Osteoblast (primary cell): ENCODE measurements around the gene AP2A1. TPM values are rescaled to one million over a fixed set of nuclear protein-coding genes. Genes with fewer than 3 reads are reported as not detected.
A peak's percentile ranks its signal among the peaks of the same experiment; 100 is the strongest.

Experiments used
- DNase-seq: peaks from one replicate; pipeline ENCODE4 v3.0.0; 2011; ENCODE audit warnings: low spot score, mixed read lengths; ENCODE audit not compliant: insufficient read length; ENCODE audit errors: missing footprints
- H2AFZ ChIP-seq: 2 replicates; pipeline ENCODE4 v1.6.0; 2011; ENCODE audit warnings: mild to moderate bottlenecking, low read length
- H3K27ac ChIP-seq: 2 replicates; pipeline ENCODE4 v1.5.1; 2011; ENCODE audit warnings: mild to moderate bottlenecking, low read depth, low read length, moderate library complexity
- H3K27me3 ChIP-seq: 2 replicates; pipeline ENCODE4 v1.6.0; 2012; ENCODE audit warnings: mild to moderate bottlenecking, control low read depth, inconsistent platforms, low read length, moderate library complexity; ENCODE audit not compliant: insufficient read depth
- H3K36me3 ChIP-seq: 2 replicates; pipeline ENCODE4 v1.5.1; 2011; ENCODE audit warnings: mild to moderate bottlenecking, low read length, control low read depth, moderate library complexity; ENCODE audit not compliant: insufficient read depth
- H3K4me1 ChIP-seq: 2 replicates; pipeline ENCODE4 v1.5.1; 2011; ENCODE audit warnings: mild to moderate bottlenecking, low read length, control low read depth, moderate library complexity; ENCODE audit not compliant: insufficient read depth
- H3K4me2 ChIP-seq: 2 replicates; pipeline ENCODE4 v1.6.0; 2011; ENCODE audit warnings: mild to moderate bottlenecking, low read length; ENCODE audit not compliant: insufficient read depth
- H3K4me3 ChIP-seq: fragments of 200-600 bp; sonication (generic); 3 replicates; pipeline ENCODE4 v1.5.1; 2012; ENCODE audit warnings: mild to moderate bottlenecking, low read length, inconsistent platforms; ENCODE audit not compliant: insufficient read depth
- H3K79me2 ChIP-seq: 2 replicates; pipeline ENCODE4 v1.6.0; 2012; ENCODE audit warnings: mild to moderate bottlenecking, low read length, control low read depth, inconsistent platforms; ENCODE audit not compliant: insufficient read depth
- H3K9me3 ChIP-seq: 2 replicates; pipeline ENCODE4 v1.5.1; 2011; ENCODE audit warnings: low read depth, low read length, control low read depth
- H4K20me1 ChIP-seq: 2 replicates; pipeline ENCODE4 v1.6.0; 2012; ENCODE audit warnings: mild to moderate bottlenecking, low read length, control low read depth; ENCODE audit not compliant: insufficient read depth
- total RNA-seq: library from RNA; depleted of rRNA; stranded (reverse); fragments of >200 nt; gene quantifications from 2 replicates; pipeline ENCODE4 v1.2.3, GENCODE V29; 2012
- TF ChIP-seq, protein P1 (sequence below): IDR thresholded peaks from 2 replicates; pipeline ENCODE4 v1.5.1; 2011; ENCODE audit warnings: mild to moderate bottlenecking, low read depth, low read length, moderate library complexity; ENCODE audit errors: extremely low read depth

AP2A1 gene
- total RNA-seq, 1 donor: 98.1 TPM

DNA sequence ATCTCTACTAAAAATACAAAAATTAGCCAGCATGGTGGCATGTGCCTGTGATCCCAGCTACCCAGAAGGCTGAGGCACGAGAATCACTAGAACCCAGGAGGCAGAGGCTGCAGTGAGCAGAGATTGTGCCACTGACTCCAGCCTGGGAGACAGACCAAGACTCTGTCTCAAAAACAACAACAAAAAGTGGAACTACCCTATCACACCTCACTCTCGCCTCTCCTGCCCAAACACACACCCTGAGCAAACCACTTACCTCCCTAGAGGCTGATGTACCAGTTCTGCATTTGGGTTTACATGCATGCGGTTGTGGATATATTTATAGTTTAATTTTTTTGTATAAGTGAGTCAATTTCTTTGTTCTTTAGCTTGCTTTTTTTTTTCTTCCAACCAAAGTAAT lies 76.5 kb downstream of the AP2A1 start:
- Histone ChIP-seq H3K79me2 (no peaks in the 10 kb centered on the region), H3K27ac (no peak overlapping the region), H4K20me1 (peaks cover 6% of the 10 kb centered on the region), H3K9me3 (no peaks in the 10 kb centered on the region), H3K4me3 (no peak overlapping the region), H3K4me1 (peaks cover 6% of the 10 kb centered on the region), H3K36me3 (peaks cover 26% of the 10 kb centered on the region), H3K4me2 (no peak overlapping the region), H3K27me3 (no peaks in the 10 kb centered on the region), H2AFZ (no peak overlapping the region)
- DNase-seq: no peak
- TF ChIP-seq, protein P1, sequence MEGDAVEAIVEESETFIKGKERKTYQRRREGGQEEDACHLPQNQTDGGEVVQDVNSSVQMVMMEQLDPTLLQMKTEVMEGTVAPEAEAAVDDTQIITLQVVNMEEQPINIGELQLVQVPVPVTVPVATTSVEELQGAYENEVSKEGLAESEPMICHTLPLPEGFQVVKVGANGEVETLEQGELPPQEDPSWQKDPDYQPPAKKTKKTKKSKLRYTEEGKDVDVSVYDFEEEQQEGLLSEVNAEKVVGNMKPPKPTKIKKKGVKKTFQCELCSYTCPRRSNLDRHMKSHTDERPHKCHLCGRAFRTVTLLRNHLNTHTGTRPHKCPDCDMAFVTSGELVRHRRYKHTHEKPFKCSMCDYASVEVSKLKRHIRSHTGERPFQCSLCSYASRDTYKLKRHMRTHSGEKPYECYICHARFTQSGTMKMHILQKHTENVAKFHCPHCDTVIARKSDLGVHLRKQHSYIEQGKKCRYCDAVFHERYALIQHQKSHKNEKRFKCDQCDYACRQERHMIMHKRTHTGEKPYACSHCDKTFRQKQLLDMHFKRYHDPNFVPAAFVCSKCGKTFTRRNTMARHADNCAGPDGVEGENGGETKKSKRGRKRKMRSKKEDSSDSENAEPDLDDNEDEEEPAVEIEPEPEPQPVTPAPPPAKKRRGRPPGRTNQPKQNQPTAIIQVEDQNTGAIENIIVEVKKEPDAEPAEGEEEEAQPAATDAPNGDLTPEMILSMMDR: no peak

DNA sequence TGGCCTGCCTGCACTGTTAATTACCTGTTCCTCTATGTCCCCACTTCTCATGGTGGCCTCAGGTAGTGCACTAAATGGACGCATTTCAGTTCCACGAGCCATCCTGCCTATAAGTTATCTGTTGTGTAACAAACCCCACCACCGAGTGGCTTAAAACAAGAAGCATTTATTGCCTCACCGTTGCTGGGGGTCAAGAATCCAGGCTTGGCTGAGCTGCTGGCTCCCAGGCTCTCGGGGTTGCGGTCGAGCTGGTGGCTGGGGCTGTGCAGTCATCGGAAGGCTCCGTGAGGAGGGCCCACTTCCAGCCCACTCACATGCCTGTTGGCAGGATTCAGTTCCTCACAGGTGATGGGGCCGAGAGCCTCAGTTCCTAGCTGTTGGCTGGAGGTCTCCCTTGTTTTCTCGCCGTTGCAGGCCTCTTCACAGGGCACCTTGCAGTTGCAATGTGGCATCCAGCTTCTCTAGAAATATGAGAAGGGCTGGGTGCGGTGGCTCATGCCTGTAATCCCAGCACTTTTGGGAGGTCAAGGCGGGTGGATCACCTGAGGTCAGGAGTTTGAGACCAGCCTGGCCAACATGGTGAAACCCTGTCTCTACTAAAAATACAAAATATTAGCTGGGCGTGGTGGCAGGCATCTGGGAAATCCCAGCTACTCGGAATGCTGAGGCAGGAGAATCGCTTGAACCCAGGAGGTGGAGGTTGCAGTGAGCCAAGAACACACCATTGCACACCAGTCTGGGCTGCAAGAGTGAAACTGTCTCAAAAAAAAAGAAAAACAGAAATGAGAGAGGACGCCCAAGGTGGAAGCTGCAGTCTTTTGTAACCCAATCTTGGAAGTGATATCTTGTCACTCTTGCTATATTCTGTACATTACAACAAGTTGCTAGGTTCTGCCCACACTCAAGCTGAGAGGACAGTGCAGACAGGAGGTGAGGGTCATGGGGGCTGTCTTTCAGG lies 77.6 kb downstream of the AP2A1 start:
- peaks cover under 1% of the 10 kb centered on the region for H3K79me2 ChIP-seq
- no peaks in the 10 kb centered on the region for H3K27me3 ChIP-seq
- no peak overlapping the region for H3K4me3 ChIP-seq
- no peak overlapping the region for H3K4me2 ChIP-seq
- no peak for DNase-seq
- no peaks in the 10 kb centered on the region for H3K9me3 ChIP-seq
- TF ChIP-seq, protein P1: no peak
- no peak overlapping the region for H2AFZ ChIP-seq
- peaks cover 14% of the 10 kb centered on the region for H3K36me3 ChIP-seq
- peaks cover 6% of the 10 kb centered on the region for H4K20me1 ChIP-seq
- H3K4me1 ChIP-seq: peaks cover 13% of the 10 kb centered on the region
- H3K27ac ChIP-seq: no peak overlapping the region

DNA sequence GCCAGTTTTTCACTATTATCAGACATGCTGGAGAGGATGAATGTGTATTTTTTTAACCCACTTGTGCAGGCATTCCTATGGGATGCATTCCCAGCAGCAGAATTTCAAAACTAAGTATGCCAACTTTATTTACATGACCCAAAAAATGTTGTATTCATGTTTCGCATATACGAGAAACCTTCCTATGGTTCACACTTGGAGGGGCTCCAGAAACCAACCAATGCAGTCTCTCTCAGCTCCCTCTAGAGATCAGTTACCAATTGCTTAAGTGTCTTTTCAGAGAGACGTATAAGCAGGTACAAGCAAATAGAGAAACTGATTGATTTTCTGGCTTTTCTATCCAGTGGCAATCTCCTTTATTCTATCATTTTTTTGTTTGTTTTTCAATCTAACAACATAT lies 78.6 kb downstream of the AP2A1 start:
- Histone ChIP-seq H3K4me2 (no peak overlapping the region), H2AFZ (no peak overlapping the region), H3K4me1 (peaks cover 18% of the 10 kb centered on the region), H3K27me3 (no peaks in the 10 kb centered on the region), H3K9me3 (no peaks in the 10 kb centered on the region), H3K79me2 (peaks cover 9% of the 10 kb centered on the region), H3K4me3 (no peak overlapping the region), H3K36me3 (peaks cover 8% of the 10 kb centered on the region), H3K27ac (no peak overlapping the region), H4K20me1 (peaks cover 11% of the 10 kb centered on the region)
- peak; percentile 90 for DNase-seq
- TF ChIP-seq, protein P1: no peak

DNA sequence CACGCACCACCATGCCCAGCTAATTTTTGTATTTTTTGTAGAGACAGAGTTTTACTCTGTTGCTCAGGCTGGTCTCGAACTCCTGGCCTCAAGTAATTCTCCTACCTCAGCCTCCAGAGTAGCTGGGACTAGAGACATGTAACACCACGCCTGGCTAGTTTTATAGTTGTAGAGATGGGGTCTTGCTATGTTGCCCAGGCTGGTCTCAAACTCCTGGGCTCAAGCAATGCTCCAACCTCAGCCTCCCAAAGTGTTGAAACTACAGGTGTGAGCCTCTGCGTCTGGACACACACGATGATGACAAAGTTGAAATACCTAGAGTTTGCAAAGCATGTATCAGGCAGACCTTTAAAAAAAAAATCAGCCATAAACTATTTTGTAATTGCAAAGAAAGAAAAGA lies 79.6 kb downstream of the AP2A1 start:
- Histone ChIP-seq H2AFZ (no peak overlapping the region), H3K36me3 (no peaks in the 10 kb centered on the region), H3K4me1 (peaks cover 18% of the 10 kb centered on the region), H3K27ac (no peak overlapping the region), H3K4me2 (no peak overlapping the region), H3K9me3 (no peaks in the 10 kb centered on the region), H4K20me1 (peaks cover 11% of the 10 kb centered on the region), H3K27me3 (no peaks in the 10 kb centered on the region), H3K4me3 (no peak overlapping the region), H3K79me2 (peaks cover 9% of the 10 kb centered on the region)
- DNase-seq: no peak
- TF ChIP-seq, protein P1: no peak
